HG03095 (cell line): ENCODE data around the gene HOXA10.

Experiments
- ATAC-seq: cut with Tn5 transposase; IDR thresholded peaks from one replicate; pipeline ENCODE4 v1.9.1; 2021; ENCODE audit warnings: moderate library complexity; ENCODE audit not compliant: unreplicated experiment

Gene HOXA10

DNA sequence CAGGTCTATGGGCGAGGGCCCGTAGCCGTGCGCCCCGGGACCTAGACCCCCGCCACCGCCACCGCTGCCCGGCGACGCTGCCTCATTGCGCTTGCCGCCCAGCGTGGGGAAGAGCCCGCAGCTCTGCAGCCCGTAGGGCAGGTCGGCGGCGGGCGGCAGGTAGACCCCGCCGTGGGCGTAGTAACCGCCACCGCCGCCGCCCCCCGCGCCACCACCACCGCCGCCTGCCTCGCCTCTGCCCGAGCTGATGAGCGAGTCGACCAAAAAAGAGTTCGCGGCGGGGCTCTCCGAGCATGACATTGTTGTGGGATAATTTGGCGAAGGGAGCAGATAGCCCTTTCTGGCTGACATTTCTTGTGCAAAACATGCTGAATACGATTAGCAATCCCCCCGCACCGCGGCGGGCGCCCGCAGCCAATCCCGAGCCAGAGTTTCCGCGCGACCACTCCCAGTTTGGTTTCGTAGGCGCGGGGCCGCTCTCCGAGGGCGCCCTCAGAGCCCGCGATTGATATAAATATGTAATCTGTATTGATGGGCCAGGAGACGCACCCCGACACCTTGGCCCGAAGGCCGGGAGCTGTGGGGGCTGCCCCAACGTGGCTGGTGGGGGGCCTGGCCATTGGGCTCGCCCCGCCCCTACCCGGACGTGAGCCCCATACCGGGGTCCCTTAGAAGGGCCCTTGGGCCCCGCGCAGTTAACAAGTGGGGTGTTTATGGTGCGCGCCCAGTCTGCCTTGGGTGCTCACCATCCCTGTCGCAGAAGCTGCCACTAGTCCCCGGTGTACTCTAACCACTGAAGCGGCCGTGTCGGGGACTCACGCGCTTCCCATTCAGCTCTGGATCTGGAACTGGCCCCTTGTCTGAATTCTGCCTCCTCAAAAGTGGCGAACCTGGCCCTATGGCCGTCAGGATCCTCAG lies at the start of gene HOXA10:
Gene HOXA10 (minus strand): TSS at position 365 of the 918 bp plus-strand sequence. CDS start 14 bp downstream, at position 351.
- no peak for ATAC-seq

DNA sequence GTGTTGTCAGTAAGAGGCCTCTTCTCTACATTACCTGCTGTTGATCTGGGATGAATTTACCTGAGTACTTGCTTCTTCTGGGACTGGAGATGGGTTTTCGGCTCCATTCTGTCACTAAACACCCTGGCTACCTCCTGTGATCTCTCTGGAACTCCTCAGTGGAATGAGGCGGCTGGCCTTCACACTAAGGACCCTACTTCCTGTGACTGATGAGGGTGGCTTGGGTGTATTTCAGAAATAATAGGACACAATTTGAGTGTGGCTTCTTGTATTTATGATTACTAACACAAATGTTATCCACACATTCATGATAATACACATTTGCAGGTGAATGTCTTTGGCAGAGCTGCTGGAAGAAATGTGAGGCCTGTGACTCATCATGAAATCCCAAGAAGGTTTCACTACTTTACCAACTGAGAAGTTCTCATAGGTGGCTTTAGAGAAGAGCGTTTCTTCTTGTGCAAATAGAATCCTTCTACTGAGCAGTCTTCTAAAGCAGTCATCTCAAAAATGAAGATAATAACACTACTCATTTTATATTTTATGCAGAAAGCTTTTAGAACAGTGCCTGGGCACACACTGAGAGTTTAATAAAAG lies 47.2 kb upstream of the HOXA10 start:
- ATAC-seq = no peak

DNA sequence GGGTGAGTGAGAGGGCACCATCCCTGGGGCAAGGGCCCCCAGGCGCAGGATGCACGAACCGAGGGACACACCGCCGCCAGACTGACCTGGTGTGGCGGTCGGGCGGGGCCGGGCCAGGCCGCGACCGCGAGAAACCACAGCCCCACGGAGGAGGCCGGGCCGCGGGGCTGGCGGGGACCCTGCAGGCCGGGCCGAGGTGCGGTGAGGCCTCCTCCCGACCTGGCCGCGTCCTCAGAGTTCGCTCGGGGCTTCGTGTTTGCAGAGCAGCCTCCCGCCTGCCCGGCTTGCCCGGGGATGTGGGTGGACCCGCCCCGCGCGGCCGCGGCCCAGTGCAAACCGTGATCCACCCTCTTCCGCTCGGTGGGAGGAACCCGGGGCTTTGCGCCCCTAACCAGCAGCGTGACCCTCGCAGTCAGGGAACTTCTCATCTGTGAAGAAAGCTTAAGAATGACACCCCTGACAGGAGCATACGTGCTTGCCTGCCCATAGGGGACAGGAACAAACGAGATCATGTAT lies 46.4 kb upstream of the HOXA10 start:
- no peak for ATAC-seq

DNA sequence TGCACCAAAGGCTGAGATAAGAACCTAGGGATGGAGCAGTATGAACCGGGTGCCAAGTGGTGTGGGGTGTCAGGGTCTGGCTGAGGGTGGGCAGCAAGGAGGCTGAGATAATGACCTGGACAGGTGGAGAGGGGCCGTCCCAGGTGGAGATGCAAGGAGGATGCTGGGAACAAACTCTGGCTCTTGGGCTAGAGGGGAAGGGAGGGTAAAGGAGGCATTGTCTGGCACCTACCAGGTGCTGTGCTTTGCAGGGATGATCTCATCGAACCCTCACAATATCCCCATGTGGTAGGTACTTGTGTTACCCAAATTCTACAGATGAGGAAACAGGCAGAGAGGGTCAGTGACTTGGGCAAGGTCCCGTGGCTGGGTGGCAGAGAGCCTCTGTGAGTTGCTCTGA lies 45.7 kb upstream of the HOXA10 start:
- no peak for ATAC-seq

DNA sequence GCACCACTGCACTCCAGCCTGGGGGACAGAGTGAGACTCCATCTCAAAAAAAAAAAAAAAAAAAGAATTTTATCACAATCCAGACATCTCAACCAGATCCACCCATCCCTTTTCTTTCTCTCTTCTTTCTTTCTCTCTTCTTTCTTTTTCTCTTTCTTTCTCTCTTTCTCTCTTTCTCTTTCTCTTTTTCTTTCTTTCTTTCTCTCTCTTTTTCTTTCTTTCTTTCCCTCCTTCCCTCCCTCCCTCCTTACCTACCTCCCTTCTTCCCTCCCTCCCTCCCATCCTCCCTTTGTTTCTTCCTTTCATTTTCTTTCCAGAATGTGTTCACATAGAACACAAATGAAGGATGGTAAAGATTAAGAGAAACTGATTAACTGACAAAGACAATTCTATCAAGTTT lies 43.8 kb upstream of the HOXA10 start:
- no peak for ATAC-seq

DNA sequence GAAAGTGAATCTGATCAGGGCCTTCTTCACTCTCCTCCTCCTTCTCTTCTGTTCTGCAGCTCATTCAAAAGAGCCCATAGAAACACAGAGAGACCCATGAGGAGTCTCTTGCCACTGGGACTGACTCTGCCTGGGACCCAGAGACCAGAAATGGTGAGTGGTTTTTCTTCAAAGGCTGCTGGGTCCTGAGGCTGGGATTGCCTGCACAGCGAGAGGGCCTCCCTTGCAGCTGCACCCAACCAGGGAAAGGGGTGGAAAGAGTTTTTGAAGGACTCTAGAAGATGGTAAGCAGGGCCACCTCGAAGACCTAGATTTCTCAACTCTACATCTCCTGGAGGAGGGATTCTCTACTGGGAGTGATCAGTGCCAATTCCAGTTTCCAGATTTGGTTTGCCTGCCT lies 41.2 kb upstream of the HOXA10 start:
- no peak for ATAC-seq

DNA sequence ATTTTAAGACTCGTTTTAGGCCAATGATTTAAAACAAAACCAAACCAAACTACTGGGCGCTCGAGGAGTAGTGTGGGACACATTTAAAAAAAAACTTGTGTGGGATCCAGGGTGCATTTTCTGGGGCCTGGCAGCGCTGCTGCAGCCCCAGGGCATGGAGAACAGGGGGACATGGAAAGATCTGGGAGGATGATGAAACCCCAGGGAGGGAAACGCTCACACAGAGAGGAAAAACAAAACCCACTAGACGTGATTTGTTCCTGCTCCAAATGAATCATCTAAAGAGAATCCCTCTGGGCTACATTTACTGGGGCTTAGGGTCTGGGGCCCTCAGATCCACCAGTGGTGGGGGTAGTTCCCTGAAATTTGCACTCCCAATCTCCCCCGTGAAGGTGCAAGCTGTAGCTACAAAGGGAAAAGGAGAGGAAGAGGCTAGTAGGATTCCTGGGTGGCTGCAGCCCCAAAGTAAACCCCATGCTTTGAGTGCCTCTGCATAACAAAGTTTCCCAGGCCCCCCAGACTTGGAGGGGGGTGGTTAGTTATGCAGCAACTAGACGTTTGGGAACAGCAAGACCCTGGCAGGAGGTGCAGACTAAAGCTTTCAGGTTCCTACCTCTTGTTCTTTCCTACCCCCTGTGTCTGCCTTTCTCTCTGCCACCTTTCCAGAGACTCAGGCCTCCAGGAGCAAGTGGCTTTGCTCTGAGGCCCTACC lies 40.3 kb upstream of the HOXA10 start:
- ATAC-seq = no peak

DNA sequence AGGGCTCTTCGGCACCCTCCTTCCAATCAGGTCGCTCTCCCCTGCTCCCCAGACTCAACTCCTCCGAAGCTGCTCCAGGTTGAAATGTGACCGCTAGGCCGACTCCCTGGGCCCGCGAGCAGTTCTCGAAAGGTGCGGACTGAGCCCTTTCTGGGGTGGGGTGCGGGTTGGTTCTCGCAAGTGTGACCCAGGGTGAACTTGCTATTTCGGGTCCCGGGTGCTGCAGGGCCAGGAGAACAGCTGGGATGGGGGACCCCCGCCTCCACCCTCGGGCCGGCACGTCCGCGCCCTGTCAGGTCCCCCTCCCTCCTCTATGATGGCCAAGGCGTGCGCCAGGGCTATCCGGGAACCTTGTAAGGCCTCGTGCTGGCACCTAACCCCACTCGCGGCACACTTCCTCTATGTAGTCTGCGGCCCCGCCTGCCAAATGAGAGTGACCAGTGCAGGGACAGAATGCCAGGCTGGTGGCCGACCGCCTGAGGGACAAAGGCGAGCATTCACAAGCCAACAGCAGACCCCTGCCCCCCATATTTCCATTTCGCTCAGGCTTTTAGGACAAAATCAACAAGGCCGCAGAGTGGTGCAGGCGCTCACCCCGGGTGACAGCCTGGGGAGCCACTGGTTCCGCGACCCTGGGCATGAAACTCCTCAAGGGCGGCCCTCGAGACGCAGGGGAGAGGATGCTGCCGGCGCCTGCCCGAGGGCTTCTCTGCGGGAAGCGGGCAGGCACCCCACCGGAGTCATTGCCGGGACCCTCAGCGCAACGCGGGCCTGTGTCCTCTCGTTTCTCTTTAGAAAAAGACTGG lies 39.5 kb upstream of the HOXA10 start:
- ATAC-seq = no peak

DNA sequence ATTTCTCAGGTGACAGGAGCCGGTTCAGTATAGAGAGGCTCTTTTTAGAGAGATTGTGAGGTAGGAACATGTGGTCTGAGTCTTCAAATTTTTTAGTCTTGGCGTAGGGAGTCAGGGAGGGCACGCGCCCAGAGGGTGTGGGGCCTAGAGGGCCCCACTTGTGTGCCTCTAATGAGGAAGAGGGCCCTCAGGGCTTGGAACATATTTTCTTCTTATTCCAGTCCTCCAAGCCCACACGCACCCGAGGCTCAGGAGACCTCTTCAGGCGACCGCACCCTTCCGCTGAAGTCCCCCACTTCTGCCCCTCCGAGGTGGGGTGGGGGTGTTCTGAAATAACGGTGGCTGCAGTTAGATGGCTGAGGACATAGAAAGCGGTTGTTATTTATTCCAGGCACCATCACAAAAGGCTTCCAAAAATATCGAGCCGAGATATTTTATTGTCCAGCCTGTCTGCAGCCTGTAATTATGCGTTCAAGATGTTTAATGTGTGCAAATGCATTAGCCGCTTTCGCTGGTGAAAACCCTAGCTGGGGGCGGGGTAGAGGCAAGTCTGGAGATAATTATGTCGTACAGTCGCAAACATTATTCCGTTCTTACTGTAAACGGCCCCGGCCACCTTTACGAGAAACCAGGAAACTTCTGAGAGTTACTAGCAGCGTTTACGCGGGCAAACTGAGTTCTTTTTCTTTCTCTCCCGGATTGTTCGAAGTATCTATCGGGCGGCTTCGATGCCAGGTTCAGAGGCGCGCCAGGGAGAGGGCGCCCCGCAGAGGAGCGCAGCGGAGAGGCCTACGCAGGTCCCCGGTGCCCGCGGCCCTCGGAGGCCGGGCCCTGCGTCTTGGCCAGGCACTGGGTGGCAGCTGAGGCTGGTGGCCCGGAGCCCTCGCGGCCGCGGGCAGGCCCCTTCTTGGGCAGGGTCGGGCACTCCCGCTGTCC lies 38.6 kb upstream of the HOXA10 start:
- ATAC-seq = no peak

DNA sequence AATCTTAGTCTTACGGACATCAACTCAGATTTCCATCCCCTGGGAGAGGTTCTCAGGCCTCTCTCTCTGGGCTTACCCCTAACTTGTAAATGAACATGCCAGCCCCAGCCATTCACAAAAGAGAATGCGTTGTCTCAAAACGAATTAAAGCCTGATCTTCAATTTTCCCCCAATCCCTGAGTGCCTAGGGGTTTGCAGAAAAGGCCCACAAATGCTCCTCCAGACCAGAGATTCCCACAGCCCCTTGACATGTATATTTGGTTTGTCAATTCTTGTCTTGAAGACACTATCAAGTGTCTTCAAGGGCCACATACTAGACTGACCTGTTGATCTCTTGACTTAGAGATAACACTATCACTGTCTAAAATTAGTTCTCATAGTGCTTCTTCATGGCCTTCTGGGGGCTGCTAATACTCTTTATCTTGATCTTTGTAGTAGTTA lies 37.7 kb upstream of the HOXA10 start:
- ATAC-seq = no peak

DNA sequence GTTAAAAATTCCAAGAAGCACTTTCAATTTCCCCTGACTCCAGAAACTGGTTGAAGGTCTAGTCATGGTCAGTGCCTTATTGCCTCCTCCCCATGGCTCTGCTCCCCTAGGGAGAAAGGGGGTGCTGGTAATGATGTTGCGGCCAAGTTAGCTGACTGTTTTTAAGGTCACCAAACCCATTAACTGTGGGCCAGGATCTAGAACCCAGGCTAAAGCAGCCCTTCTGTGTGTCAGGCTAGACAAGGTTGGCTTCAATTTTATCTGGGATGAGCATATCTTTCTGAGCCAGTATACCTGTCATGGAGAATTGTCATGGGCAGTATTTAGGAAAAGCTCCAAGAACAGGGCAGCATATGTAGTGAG lies 36.9 kb upstream of the HOXA10 start:
- ATAC-seq = no peak

DNA sequence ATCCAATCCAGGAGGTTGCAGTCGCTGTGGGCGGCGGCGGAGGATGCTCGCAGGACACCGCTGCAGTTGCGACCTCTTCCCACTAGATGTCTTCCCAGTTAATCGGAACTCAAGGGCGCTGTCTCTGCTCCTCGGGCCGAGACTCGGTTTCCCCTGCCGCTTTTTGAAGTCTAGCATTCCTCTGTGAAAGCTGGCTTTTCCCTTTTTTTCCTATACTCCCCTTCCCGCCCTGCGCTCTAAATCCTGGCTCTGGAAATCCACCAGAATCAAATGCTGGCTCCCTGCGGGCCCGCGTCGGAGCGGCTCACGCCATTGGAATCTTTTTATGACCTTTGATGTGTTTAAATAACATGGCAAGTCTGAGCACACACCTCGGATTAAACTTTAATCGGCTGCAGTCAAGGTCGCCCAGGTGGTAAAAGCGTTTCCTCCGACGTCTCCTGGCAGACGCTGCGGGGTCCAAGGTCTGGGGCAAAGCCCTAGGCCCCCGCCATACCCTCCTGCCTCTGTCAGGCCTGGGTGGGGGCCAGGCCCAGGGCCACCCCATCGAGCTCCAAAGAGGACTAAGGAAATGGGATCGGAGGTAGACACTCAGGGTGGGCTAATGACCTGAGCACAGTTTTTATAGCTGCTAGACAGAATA lies 36.4 kb upstream of the HOXA10 start:
- ATAC-seq = no peak

DNA sequence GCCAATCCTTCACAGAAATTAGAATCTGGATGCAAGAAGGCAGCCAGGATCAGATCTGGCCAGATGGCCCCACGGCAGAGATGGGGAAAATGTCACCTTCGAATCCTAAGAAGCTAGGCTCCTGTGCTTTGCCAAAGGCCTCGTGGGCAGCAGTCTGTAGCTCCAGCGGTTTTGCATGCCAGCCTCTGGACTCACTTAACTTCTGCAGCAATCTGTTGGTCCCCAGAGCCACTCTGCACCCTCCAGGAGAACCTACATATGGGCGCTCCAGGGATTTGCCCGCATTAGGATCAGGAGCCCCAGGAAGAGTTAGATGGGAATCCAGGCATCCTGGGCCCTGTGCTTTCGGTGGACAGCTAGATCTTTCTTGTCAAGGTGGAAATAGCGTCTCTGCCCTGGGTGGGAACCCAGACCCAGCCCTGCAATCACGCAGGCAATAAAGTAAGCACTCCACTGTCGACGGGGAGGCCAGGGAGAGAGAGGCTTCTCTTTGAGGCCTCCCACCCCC lies 35.9 kb upstream of the HOXA10 start:
- ATAC-seq = no peak

DNA sequence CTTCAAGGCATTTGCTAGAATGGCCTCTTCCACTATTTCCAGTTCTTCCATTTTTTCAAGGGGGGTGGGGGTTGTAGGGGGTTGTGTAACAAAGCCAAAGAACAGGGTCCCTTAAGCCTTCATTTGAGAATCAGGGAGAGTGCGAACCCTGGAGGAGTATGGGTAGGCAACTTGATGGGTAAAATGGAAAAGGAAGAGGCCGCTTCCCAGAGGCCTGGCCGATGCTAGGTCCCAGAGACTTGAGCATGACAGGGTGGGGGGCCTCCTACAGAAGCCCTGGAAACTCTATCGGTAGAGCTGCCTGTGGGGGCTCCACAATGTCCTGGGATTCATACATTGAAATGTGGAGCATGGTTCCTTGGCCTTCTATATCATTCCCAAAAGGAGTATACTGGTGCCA lies 34.9 kb upstream of the HOXA10 start:
- no peak for ATAC-seq

DNA sequence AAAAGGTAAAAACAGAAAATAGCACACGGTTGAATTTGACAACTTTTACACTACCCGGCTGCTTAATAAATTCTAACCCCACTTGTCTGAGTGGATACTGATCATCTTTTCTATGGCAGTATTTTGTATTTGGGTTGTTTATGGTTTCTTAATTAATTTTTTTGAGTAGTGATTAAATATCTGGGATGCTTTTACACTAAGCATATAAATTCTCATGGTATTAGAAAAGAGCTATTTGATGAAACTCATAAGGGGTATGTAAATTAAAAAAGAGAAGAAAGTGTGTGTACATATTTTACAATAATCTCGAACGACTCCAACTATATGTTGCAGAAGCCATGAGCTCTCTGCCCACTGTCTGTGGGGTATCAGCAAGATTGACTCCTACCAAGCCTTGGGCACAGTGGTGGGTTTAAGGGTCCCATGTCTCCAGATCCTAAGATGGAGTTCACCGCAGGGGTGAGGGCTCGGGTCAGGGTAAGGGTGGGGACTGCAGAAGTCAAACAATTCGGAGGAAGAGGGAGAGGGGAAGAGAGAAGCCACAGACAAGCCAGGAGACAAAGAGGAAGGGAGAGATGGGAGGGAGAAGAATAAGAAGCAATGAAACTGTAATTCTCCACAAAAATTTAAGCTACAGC lies 33.3 kb upstream of the HOXA10 start:
- ATAC-seq = no peak

DNA sequence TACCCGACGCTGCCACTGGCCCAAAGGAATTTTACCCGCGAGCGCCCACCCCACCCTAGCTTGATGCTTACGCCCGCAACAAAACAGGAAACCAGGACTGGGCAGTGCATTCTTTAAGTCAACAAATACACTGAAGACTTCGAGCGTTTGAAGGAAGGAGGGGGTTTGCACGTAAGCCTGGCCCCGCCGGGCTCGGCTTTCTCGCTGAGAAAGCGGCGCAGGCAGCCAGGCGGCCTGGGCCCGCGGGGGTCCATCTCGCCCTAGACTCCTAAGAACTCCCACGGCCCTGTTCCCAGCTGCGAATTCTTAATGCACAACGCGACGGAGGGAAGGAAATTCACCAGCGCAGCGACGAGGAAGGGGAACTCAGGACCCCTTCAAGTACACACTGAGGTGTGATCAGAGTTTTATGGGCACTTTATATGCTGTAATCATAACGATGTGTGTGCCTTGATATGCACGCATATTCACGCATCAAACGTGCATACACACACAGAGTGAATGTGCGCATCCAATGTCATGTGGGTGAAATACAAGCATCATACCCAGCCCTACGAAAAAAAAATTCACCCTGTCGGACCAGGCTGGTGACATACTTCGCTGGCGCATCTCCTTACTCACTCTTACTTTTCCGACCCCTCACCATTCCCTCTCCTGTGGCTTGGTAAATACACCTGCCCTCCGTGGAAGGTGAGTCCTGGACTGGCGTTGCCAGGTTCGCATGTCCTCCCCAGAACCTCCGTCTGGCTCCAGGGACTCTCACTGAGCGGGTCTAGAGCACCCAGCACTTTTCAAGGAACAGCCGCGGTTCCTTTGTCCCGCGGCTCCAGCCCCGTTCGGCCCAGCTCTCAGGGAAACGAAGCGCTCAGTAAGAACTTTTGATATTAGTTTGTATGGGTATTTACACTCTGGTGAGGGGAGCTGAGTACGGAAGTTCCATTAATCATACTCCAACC lies 31.5 kb upstream of the HOXA10 start:
- ATAC-seq = no peak

DNA sequence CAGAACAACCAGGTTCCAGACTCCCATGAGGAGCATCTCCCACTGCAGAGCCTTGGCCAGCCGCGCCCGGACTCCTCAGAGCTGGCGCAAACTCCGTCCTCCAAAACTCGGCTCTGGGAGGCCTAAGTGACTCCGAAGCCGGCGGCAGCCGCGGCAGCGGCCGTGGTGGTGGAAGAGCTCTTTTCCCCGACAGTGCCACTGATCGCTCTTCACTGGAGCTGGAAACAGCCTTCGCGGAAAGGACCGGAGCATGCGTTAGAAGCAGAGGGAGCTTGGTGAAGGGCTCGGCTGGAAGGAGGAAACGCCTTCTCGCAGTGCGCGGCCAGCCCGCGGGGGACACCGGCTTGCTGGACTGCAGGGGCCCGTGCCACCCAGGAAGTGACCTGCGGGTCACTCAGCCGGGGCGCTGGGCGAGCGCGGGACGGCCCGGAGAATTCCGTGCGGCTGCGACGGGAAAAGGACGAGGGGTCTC lies 30.8 kb upstream of the HOXA10 start:
- ATAC-seq = no peak
